ENCODE data around the gene GPNMB.

Gene GPNMB

DNA sequence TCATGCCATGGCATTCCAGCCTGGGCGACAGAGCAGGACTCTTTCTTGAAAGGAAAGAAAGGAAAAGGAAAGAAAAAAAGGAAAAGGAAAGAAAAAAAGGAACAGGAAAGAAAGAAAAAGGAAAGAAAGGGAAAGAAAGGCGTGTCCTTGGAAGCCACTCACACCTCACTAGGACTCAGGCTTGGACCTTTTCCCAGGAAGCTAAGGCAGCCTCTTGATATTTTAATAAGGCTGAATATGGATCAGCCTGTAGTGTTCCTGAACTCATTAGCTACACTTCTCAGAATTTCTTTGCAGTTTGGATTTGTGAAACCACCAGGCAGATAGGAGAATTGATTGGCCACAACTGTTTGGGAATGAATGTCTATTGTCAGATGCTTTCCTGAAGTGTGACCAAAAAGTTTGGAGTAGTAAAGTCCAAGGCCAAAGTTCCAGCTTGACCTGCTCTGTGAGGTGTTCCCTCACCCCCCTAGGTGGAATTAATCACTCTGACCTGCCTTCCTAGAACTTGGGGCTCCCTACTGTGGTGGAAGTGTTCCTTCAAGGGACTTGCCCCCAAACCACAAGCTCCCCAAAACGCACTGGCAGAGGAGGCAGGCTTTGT is 45.5 kb downstream of the GPNMB start:
- in situ Hi-C loops (cut with MboI; ENCODE audit: low pct_unique_long_range_greater_than_20kb, low sequenced_read_pairs, unreplicated experiment): no loop called here

DNA sequence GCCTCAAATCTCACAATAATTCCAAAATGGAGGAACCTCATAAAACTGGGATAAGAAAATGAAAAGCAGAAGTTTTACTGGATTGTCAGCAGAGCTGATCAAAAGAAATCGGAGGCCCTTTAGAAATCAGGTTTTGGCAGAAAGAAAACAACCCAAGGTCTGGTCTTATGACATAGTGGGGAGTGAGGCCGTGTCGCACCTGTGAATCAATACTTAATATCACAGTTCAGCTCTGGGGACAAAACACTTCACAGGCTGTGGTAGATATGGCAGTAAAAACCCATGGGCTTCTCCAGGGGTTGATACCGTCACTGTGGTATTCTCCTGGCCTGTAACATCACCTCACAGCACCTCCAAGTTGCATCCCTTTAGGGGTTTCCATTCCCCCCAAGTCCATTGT is 46.0 kb downstream of the GPNMB start:
- no peak for DNase-seq (ENCODE audit: low spot score)
- TF ChIP-seq, protein P1, sequence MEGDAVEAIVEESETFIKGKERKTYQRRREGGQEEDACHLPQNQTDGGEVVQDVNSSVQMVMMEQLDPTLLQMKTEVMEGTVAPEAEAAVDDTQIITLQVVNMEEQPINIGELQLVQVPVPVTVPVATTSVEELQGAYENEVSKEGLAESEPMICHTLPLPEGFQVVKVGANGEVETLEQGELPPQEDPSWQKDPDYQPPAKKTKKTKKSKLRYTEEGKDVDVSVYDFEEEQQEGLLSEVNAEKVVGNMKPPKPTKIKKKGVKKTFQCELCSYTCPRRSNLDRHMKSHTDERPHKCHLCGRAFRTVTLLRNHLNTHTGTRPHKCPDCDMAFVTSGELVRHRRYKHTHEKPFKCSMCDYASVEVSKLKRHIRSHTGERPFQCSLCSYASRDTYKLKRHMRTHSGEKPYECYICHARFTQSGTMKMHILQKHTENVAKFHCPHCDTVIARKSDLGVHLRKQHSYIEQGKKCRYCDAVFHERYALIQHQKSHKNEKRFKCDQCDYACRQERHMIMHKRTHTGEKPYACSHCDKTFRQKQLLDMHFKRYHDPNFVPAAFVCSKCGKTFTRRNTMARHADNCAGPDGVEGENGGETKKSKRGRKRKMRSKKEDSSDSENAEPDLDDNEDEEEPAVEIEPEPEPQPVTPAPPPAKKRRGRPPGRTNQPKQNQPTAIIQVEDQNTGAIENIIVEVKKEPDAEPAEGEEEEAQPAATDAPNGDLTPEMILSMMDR (IDR thresholded peaks at IDR 0.05; ENCODE audit: extremely low read depth, insufficient read depth, missing control alignments): no peak
- in situ Hi-C loops (cut with MboI; ENCODE audit: low pct_unique_long_range_greater_than_20kb, low sequenced_read_pairs, unreplicated experiment): no loop called here

More for the DNA sequence above, 45.5 kb downstream of the GPNMB start:
- no peak for DNase-seq (ENCODE audit: low spot score)
- TF ChIP-seq, protein P1 (IDR thresholded peaks at IDR 0.05; ENCODE audit: extremely low read depth, insufficient read depth, missing control alignments): no peak

DNA sequence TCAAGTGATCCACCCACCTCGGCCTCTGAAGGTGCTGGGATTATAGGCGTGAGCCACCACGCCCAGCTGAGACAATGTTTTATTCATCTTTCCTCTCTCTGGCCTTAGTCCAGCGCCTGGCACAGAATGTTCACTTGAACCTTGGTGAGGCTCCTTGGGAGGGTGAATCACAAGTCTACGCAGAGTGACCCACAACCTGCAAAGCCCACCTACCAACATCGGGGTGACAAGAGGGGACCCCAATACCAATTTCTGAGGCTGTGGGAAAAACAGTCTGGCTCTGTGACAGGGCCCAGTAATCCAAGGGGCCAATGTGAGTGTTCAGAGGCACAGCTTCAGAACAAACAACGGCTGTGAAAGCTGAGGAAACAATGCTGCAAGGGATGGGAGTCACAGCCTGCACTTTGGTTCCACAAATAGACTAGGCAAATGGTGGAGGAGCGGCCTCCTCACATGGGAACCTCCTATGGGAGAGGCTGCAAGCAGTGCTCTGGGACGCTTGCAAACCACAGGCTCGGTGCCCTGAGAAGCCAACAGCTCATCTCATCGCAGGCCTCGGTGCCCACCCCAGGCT is 47.0 kb downstream of the GPNMB start:
- in situ Hi-C loops (cut with MboI; ENCODE audit: low pct_unique_long_range_greater_than_20kb, low sequenced_read_pairs, unreplicated experiment): no loop called here
- no peak for DNase-seq (ENCODE audit: low spot score)

DNA sequence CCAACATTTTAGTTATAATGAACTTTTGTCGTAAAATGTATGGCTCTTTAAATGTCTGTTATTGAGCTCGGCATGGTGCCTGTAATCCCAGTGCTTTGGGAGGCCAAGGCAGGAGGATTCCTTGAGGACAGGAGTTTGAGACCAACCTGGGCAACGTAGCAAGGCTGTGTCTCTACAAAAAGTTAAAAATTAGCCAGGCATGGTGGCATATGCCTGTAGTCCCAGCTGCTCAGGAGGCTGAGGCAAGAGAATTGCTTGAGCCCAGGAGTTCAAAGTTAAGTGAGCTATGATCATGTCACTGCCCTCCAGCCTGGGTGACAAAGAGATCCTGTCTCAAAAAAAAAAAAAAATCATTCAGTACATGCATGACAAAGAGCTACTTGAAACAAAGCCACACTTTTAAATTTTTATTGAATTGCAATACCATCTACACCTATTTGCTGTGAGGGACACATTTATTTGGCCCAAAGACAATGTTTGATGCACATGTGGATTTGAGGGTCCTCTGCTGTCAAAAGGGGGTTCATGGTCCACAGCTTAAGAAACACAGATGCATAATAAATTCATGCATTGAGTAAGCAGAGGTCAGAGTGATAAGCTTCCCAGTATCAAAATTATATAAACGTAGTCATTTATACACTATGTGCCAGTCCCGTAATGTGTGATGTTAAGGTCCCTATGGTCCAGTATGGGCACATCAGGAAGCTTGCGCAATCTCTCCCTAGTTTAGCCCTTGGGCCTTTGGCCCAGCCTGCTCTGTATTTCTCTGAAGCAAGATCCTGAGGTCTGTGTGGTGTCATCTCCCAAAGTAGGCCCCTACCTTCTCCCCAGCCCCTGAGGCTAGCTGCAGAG is 48.2 kb downstream of the GPNMB start:
- DNase-seq (ENCODE audit: low spot score): no peak
- in situ Hi-C loops (cut with MboI; ENCODE audit: low pct_unique_long_range_greater_than_20kb, low sequenced_read_pairs, unreplicated experiment): no loop called here
- TF ChIP-seq, protein P1 (IDR thresholded peaks at IDR 0.05; ENCODE audit: extremely low read depth, insufficient read depth, missing control alignments): no peak

More for the DNA sequence above, 47.0 kb downstream of the GPNMB start:
- TF ChIP-seq, protein P1 (IDR thresholded peaks at IDR 0.05; ENCODE audit: extremely low read depth, insufficient read depth, missing control alignments): no peak

DNA sequence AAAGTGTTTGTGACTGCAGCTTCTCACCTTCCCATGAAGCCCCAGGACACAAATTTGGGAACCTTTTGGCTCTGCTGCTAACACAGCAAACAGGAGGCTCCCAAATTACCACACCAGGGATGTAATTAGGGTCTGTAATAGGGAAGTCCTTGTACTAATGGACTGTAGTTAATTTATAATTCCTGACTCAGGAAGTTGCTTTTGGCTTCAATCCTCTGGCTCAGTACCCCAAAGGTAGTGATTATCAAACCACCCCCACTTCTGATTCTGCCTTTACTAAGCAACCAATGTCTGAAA is 48.8 kb downstream of the GPNMB start:
- in situ Hi-C loops (cut with MboI; ENCODE audit: low pct_unique_long_range_greater_than_20kb, low sequenced_read_pairs, unreplicated experiment): no loop called here
- TF ChIP-seq, protein P1 (IDR thresholded peaks at IDR 0.05; ENCODE audit: extremely low read depth, insufficient read depth, missing control alignments): no peak
- no peak for DNase-seq (ENCODE audit: low spot score)

DNA sequence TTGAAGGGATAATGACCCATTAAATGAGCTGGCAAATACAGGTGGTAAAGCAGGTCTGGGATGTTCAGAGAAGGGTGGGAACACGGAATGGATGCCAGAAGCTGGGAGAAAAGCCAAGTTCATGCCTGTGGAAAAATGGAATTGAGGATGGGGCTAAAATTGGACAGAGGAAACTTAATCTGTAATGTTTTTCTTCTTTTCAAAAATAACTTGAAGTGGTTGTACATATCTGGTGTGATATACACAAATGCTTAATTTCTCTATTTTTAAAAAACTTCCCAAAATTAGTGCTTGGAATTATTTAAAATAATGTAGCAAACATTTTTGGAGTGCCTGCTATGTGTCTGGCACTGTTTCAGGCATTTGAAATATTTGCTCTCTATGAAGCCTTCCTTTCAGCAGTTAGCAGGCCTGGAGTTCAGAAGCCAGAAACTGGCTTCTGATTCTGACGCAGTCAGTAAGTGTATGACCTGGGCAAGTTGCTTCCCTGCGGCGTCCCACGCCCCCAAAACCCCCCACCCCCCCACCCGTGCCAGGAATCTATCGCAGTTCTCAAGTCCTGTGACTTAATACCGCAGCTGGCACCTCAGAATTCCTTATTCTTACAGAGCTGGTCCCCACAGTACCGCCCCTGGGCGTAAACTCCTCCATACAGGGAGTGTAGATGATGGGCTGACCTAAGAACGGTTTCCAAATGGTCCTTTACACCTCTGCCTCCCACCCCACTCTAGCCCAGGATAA is 51.7 kb downstream of the GPNMB start:
- TF ChIP-seq, protein P1 (IDR thresholded peaks at IDR 0.05; ENCODE audit: extremely low read depth, insufficient read depth, missing control alignments): no peak
- in situ Hi-C loops (cut with MboI; ENCODE audit: low pct_unique_long_range_greater_than_20kb, low sequenced_read_pairs, unreplicated experiment): no loop called here
- DNase-seq (ENCODE audit: low spot score): no peak

Measured in GM13977 (cell line).